Right kidney (tissue), 1 donor: Measurements from ENCODE around the gene CTNNA3.

Source experiments
- DNase-seq: peaks from one replicate; pipeline ENCODE4 v3.0.0-alpha.2; 2016

Gene CTNNA3

DNA sequence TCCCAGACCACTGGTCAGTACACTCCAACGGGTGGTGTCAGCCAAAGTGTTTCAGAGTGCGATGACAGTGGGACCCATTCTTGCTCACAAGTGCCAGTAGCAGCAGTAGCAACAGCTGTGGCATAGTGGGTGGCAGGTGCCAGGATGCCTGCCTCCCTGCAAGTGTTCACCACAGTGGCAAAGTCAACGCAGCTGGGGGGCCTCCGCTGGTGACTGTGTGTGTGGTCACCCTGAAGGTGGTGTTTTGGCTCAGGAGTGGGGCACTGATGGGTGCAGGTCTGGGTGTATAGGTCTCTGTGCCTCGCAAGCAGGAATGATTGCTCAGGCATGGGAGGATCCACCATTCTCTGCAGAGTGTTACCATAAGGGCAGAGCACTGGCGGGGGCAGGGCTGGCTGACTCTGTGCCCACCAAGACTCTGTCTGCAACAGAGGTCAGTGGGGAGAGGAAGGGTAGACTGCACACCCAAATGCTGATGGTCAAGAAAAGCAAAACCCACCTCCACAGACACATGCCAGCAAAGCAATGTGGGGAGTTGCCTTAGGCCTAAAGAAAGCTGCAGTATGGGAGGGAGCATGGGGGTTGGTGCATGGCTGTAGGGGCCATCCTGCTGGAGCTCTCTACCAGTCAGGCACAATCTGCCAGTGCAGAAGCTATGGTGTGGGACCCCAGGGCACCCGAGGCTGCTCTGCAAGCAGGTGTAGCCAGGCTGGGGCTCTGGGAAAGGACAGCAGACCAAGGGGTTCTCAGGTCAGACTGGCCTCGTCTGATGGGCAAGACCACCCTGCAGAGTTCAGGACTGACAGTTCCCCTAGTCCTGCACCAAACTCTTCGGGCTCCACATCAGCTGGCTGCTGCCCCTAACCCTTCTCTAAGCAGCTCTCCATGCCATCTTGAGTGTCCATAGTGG lies 368.1 kb downstream of the CTNNA3 start:
- no peak for DNase-seq

DNA sequence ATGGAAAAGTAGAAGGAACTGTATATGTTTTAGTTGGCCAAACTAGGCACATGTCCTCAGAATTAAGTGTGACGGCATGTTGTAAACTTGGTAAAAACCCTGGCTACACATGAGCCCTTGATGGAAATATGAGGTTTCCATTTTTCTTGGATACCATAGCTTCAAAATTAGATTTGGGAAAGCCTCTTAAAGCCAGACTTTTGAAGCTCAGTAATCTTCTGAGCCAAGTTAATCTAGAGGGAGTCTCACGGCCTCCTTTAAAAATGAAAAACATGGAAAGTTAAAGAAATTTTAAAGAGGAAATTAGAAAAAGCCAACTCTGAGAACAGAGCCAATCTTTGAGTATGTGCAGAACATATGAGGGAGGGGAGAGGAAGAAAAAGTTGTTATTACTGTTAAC lies 376.0 kb downstream of the CTNNA3 start:
- DNase-seq = no peak

DNA sequence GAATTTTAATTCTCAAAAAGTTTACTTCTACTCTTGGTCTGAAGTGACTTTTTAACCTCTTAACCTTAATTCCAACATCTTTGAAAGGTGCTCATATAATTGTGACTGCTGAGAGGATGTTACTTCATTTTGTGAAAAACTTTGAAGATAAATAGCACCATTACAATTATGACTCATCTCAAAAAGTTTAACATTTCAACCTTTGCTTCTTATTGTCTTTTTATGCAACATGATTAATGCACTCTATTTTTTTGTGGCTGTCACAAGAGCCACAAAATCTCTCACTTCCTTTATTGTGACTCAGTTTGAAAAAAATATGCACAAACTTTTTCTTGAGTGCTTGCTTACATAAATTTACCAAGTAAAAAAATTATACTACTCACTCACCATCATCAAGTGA lies 387.1 kb downstream of the CTNNA3 start:
- DNase-seq = no peak

DNA sequence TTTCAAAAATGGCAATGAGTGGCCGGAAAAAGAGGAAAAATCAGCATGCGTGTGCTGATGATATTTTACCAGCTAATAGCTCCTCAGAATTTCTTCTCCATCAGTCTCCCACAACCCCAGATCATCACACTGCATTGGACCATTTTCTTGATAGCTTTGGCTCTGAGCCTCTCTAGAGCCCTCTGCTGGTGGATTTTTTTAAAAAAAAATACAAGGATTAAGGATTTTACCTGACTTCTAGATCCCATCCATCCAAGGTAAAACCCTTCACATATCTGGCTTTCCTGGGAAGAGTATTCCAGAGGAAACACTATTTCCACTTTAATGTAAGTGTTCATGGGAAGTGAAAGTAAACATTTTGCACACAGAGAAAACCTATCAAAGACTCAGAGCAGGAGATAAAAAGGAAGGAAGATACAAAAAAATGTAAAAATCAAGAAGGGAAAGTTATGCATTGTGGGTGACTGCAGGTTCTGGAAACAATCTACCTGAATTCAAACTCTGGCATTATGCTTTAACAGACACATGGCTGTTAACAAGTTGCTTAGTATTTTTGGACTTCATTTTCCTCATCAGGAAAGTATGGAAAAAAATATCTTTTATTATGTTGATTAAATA lies 389.3 kb downstream of the CTNNA3 start:
- no peak for DNase-seq

DNA sequence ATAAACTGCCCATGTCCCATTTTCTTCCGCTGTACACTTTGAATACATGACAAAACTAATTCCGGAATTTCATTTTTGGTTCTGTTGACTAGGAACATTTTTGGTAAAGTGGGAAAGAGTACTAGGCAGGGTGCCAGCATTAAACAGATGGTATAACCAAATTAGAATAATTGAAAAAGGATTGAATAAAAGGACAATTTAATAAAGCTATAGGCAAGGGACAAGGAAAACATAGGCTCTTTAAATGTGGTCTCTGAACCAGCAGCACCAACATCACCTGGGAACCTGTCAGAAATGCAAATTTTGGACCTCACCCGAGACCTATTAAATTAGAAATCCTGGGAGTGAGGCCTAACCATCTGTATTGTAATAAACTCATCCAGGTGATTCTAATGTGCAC lies 393.3 kb downstream of the CTNNA3 start:
- no peak for DNase-seq

DNA sequence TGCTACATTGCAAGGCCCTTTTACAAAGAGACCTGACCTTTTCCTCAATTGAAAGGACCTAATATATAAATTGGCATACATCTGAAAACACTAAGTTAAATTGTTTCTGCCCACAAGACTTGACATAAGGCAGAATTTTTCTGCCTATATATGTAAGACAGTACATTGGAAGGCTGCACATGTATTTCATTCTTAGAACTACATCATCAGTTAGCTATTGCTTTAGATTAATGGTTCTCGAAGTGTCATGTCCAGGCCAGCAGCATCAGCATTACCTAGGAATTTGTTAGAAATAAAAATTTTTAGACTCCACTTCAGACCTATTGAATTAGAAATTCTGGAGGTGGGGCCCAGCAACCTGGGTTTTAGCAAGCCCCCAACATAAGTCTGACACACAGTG lies 396.2 kb downstream of the CTNNA3 start:
- no peak for DNase-seq

DNA sequence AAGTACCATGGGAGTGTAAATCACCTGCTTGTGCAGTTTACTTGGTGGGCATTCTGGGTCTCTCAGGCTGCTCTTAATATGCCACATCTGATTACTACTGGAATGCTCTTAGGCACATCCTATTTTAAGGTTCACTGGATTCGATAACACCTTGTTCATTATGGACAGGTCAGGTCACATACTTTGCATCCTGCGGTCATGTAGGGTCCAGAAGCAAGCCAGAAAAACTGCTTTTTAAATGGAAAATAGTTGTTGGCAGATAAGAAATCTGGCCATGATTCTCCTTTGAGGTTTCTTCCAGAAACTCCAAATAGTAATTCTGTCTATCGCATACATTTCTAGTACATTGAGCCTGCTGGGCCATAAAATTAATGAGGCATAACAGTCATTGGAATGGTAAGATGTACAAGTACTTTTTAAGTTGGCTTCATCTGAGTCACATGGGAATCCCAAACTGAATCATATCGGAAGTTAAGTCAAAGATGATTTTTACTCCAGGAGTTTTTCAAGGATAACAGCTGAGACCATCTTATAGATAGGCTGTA lies 398.3 kb downstream of the CTNNA3 start:
- no peak for DNase-seq

DNA sequence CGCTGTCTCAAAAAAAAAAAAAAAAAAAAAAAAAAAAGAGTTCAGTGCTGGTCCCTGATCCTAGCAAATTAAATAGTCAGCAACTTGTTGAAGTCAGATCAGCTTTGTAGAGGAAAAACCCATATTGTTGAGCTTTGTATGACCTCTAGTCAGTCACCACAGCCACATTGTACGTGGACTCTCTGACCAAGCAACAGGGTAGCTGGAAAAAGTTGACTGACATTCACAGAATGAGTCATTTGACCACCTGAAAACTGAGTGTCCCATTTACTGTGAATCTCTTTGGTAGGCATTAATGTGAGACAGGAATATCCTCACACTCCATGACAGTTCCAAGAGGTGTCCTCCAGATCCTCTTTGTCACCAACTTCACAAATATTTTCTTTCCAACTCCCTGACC lies 399.1 kb downstream of the CTNNA3 start:
- DNase-seq = no peak

DNA sequence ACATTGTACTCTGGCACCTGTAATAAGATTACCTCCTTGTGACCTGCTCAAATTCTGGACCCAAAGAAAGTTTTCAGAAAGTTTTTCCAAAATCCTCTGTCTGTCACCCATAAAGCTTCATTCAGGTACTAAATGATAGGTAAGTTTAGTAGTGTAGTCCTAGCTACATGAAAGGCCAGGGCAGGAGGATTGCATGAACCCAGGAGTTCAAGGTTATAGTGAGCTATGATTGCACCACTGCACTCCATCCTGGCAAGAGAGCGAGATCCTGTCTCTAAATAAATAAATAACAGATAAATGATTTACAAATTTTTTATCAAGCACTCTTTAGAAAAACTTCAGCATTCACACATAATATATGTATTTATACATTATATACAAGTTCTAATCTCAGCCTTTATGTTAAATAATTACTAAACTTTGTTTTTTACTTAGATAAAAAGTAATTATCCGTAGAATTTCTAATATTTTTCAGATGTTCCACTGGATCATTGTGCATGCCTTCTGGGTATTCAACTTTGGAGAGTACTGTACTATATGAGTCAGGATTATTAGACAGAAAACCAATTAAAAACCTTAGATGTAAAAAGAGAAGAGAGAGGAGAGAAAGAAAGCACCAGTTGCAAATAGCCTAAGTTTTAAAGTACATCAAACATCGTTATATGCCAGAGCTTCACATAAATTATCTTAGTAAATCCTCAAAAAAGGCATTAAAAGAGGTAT lies 407.1 kb downstream of the CTNNA3 start:
- no peak for DNase-seq

DNA sequence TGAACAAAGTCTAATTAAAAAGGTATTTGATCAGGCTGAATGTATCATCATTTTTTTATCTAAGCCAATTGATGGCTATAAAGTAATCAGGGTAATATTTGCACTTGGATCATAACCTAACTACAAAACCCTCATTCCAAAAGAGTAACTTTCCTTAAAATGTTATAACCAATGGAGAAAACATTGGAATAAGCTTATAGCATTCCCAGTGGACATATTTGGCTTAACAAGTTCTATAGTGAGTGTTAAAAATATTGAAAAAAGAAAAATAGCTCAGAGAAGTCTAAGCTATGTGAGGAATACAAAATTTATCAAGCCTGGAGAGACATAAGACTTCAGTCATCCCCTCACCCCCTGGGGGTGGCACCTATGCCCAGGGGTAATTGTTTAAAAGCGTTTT lies 411.4 kb downstream of the CTNNA3 start:
- DNase-seq = no peak

DNA sequence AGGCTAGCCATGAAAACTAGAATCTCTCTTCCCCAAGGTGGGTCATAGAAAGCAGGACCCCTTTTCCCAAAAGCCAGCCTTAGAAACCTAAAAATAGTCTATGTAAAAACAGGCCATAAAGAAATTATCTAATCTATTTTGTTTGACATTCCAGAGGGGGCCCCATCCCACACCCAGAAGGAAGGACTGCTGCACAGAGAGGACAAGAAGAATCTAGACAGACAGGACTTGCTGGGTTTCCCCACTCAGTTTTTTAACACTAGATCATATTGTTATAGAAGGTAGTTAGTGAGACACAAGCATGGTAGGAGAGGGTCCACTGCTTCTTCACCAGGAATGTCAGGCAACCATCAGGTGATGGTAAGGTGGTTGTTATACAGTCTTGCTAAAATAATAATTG lies 413.1 kb downstream of the CTNNA3 start:
- no peak for DNase-seq

DNA sequence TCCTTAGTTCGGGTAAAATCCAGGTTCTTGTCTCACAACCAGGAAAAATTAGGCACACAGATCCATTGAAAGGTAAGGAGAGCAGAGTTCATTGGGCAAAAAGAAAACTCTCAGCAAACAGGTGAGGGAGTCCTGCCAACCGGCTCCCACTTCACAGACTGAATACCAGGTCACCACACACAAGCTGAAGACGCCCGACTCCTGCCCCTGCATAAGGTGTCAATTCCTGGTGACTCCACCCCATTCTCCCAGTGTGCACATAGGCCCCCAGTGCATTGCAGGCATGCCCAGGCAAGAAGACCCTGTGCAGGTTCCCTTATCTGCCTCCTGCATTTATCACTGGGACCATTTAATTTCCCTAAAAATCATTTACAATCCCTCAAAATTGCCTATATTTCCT lies 415.6 kb downstream of the CTNNA3 start:
- DNase-seq = no peak

DNA sequence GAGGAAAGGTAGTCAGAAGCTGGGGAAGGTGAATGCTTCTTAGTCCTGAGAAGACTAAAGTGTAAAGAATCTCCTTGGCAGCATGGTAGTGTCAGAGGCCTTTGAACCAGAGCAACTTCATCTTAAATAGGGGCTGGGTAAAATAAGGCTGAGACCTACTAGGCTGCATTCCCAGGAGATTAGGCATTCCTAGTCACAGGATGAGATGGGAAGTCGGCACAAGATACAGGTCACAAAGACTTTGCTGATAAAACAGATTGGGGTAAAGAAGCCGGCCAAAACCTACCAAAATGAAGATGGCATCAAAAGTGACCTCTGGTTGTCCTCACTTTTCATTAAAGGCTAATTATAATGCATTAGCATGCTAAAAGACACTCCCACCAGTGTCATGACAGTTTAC lies 418.6 kb downstream of the CTNNA3 start:
- DNase-seq = no peak

DNA sequence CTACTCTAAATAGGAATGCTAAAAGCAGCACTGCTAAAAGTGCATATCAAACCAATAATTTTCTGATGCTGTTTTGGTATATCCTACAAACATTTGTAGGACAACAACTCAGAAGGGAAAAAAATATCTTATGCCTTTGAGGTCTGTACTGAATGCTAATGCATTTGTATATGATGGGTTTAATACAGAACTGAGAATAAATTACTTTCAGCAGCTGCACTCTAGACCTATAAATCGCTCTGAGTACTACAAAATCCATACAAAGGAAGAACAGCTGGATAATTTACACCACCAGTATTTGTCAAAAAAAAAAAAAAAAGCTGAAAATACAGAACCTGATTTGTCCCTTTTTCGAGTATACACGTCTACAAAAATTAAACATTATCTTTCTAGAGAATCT lies 426.2 kb downstream of the CTNNA3 start:
- no peak for DNase-seq

DNA sequence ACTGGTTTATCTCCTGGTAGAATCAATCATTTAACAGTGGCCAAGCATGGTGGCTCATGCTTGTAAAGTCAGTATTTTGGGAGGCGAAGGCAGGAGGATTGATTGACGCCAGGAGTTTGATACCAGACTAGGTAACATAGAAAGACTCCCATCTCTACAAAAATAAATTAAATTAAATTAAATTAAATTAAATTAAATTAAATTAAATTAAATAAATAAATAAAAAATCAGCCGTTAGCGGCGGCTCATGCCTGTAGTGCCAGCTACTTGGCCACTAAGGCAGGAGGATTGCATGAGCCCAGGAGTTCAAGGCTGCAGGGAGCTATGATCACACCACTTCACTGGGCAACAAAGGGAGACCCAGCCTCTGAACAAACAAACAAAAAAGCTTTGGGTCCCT lies 427.8 kb downstream of the CTNNA3 start:
- no peak for DNase-seq

DNA sequence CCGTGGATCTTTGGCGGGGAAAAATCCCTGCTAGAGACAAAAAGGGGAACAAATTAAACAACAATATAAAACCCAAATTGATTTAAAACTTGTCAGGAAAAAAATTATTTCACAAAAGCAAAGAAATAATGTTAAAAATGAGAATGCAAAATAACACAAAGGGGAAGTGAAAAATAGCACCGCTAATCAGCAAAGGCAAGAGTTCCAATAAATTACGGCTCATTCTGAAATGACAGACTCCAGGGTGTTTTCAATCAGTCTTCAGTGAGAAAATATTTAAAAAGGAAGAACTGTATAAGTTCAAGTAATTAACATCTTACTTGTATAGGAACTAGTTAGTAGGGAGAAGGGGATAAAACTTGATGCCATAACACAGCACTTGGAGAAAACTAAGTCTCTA lies 433.3 kb downstream of the CTNNA3 start:
- DNase-seq = no peak

DNA sequence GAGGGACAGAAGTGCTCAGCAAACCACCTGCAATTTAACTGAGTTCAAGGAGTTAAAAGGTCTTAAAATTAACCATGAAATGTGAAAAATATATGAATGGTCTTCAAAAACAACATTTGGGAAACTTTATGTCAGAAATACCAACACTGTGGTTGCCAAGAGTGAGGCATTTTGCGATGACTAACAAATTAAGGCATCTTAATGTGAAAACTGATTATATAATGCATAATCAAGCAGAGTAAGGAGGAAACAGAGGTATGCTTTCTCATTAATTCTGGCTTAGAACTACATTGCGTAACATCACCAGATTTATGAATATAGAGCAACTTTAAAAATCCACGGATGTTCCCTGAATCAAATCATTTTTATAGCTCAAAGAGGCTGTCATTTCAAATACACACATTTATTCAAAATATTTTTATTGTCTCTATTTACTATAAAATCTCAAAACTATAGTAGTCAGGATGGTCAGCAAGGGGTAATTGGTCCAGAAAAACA lies 434.6 kb downstream of the CTNNA3 start:
- DNase-seq = no peak

DNA sequence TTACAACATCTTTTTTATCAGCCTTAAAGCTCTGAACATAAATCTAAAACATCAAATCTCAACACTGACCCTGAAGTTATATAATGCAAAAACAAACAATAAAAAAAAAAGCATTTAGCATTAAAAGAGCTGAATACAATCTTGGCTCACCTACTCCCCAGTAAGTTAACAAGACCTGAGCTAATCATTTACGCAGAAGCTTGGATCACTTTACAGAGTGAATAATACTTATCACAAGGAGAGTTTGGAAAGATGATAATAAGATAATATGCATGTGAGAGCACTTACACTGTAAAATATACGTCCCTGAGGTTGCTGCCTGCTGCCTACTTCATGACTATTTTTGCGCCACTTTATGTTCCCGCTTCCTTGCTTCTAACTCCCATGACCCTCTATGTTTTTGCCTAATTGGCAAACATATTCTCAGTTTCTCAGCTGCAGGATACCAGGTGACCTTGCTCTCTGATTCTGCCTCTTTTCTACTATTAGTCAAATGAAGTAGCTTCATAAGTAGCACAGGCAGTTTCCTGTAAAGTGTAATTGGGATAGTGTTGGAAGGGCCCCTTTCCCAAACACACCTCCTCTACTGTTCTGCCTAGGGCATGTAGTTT lies 436.6 kb downstream of the CTNNA3 start:
- no peak for DNase-seq

DNA sequence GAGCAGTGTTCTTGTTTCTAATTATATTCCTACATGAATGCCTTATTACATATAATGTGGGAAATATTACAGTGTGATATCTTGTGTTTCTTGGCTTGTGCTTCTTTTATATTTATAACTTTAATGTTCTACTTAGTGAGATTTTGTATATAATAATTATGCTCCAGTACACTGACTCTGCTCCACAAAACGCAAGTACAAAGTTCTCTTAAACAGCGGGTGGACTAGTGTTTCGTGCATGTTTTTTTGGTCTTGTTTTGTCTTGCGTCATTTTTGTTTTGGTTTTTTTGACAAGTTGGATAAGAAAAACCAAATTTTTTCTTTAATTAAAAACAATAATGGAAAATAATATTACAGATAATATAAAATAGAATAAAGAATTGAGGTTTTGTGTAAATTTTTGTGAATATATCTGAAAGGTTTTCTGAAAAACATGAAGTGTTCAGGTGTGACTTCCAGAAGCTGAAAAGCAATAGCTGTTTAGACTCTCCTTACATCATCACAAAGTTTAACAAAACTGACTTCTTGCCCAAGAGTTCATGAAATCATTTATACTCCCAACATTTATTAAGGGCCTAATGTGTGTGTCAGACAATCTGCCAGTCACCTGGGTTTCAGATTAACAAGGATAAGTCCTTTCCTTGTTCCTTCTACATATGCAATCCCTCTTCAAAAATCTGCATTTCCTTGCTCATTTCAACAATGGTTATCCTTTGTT lies 438.4 kb downstream of the CTNNA3 start:
- no peak for DNase-seq

DNA sequence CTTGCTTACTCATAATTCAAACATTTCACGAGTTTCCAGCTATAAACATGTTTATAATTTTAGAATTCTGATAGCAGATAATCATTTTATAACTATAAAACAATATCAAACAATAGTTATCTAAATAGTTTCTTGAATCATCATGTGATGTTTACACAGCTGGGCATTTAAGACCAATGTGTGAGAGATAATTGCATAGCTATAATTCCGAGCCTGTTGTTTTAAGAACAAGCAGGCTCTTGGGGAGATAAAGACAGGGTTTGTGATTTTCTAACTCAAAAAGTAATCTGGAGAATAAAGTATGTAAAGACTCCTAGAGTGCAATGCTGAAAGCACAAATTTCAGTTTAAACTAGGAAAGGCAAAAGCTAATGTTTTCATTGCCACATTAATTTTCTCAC lies 439.0 kb downstream of the CTNNA3 start:
- no peak for DNase-seq

DNA sequence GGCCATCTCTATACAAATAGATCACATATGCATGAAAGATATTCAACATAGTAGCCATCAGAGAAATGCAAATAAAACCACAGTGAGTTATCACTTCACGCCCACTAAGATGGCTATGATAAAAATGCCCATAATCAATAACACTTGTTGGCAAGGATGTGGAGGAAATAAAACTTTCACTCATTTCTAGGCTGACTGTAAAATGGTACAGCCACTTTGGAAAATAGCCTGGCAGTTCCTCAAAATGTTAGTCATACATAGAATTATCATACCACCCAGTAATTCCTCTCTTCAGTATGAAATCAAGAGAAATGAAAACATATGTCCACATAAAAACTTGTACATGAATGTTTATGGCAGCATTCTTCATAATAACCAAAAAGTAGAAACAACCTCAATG lies 445.3 kb downstream of the CTNNA3 start:
- no peak for DNase-seq

DNA sequence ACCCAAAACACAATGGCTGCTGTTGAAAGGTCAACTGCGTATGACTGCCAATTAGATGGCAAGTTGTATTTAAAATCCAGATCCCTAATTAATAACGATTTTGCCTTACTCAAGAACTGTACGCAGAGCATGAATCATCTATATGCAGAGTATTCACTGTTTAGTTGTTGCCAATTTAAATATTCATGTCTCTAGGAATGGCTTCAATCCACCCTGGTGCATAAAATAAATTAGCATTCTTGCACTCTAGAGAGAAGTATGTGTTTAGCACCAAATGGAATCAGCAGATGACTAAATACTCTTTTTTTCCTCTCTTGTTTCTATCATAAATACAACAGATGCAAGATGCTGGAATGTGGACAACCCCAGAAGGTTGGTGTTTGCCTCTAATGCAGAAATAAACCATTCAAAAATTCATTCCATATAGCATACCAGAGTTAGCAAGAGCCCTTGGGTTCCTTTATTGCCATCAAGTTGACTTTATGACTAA lies 449.9 kb downstream of the CTNNA3 start:
- DNase-seq = no peak
